Measurements from ENCODE around the gene MAGEA2.
"Not testable (repeated sequence)": the region's sequence is repeated elsewhere in the genome, so short reads cannot be mapped to it uniquely, and the experiment has no call there.

Gene MAGEA2

GRCh38 chrX:152753686-152754650, at the start of gene MAGEA2:
Gene MAGEA2, minus strand, starts transcription at chrX:152753842. Its CDS starts 2,479 bp downstream, at chrX:152751363.
- DNase-seq (ENCODE audit: extremely low read depth in 1 of 2, low read depth in 1 of 2): not testable (repeated sequence)

- DNase-seq (ENCODE audit: extremely low read depth in 1 of 2, low read depth in 1 of 2): no peak
Measured at GRCh38 chrX:152798945-152799344, 45.3 kb upstream of the MAGEA2 start.

GRCh38 chrX:152787062-152787461, 33.4 kb upstream of the MAGEA2 start:
- not testable (repeated sequence) for DNase-seq (ENCODE audit: extremely low read depth in 1 of 2, low read depth in 1 of 2)

GRCh38 chrX:152769549-152770289, 16.1 kb upstream of the MAGEA2 start, which contains the start of gene MAGEA6:
Gene MAGEA6, minus strand, starts transcription at chrX:152769689. Its CDS starts 2,039 bp downstream, at chrX:152767650.
- DNase-seq (ENCODE audit: extremely low read depth in 1 of 2, low read depth in 1 of 2): not testable (repeated sequence)

- DNase-seq (ENCODE audit: extremely low read depth in 1 of 2, low read depth in 1 of 2): not testable (repeated sequence)
Measured at GRCh38 chrX:152766562-152766961, 12.9 kb upstream of the MAGEA2 start.

- not testable (repeated sequence) for DNase-seq (ENCODE audit: extremely low read depth in 1 of 2, low read depth in 1 of 2)
Measured at GRCh38 chrX:152761582-152761981, 7.9 kb upstream of the MAGEA2 start.

- not testable (repeated sequence) for DNase-seq (ENCODE audit: extremely low read depth in 1 of 2, low read depth in 1 of 2)
Measured at GRCh38 chrX:152759544-152759943, 5.9 kb upstream of the MAGEA2 start.

GRCh38 chrX:152758918-152759317, 5.3 kb upstream of the MAGEA2 start, which contains the start of gene CSAG3:
Gene CSAG3, plus strand, starts transcription at chrX:152759218.
- not testable (repeated sequence) for DNase-seq (ENCODE audit: extremely low read depth in 1 of 2, low read depth in 1 of 2)

- DNase-seq (ENCODE audit: extremely low read depth in 1 of 2, low read depth in 1 of 2): not testable (repeated sequence)
Measured at GRCh38 chrX:152754871-152755270, 1.2 kb upstream of the MAGEA2 start.

- no peak for DNase-seq (ENCODE audit: extremely low read depth in 1 of 2, low read depth in 1 of 2)
Measured at GRCh38 chrX:152738560-152738959, 15.1 kb downstream of the MAGEA2 start.

- not testable (repeated sequence) for DNase-seq (ENCODE audit: extremely low read depth in 1 of 2, low read depth in 1 of 2)
Measured at GRCh38 chrX:152736528-152736927, 17.1 kb downstream of the MAGEA2 start.

- DNase-seq (ENCODE audit: extremely low read depth in 1 of 2, low read depth in 1 of 2): no peak
Measured at GRCh38 chrX:152735860-152736511, 17.7 kb downstream of the MAGEA2 start.

GRCh38 chrX:152735101-152735500, 18.5 kb downstream of the MAGEA2 start:
- no peak for DNase-seq (ENCODE audit: extremely low read depth in 1 of 2, low read depth in 1 of 2)

GRCh38 chrX:152734143-152734858, 19.3 kb downstream of the MAGEA2 start:
- not testable (repeated sequence) for DNase-seq (ENCODE audit: extremely low read depth in 1 of 2, low read depth in 1 of 2)

- no peak for DNase-seq (ENCODE audit: extremely low read depth in 1 of 2, low read depth in 1 of 2)
Measured at GRCh38 chrX:152733261-152733975, 20.2 kb downstream of the MAGEA2 start, which contains the start of the genes CSAG1 and MAGEA12. Gene CSAG1, minus strand, starts transcription at chrX:152733721. Its CDS starts 1,261 bp downstream, at chrX:152732460. Gene MAGEA12, plus strand, starts transcription at chrX:152733757. Its CDS starts 2,405 bp downstream, at chrX:152736162.

GRCh38 chrX:152725409-152725808, 28.2 kb downstream of the MAGEA2 start:
- DNase-seq (ENCODE audit: extremely low read depth in 1 of 2, low read depth in 1 of 2): no peak

GRCh38 chrX:152713815-152714787, 39.5 kb downstream of the MAGEA2 start, which contains the start of gene MAGEA2B:
Gene MAGEA2B, plus strand, starts transcription at chrX:152714628. Its CDS starts 2,479 bp downstream, at chrX:152717107.
- DNase-seq (ENCODE audit: extremely low read depth in 1 of 2, low read depth in 1 of 2): not testable (repeated sequence)

GRCh38 chrX:152713195-152713594, 40.4 kb downstream of the MAGEA2 start:
- not testable (repeated sequence) for DNase-seq (ENCODE audit: extremely low read depth in 1 of 2, low read depth in 1 of 2)
